Brain microvascular endothelial cell (primary cell): Measurements from ENCODE around the gene KRT15.

Experiments used
- DNase-seq: peaks from one replicate; pipeline ENCODE4 v3.0.0-alpha.2; 2020
- H3K27ac ChIP-seq: fragments of 250-450 bp; sonication (Bioruptor Pico); 2 replicates; pipeline ENCODE4 v1.5.1; 2020; ENCODE audit warnings: mild to moderate bottlenecking, moderate library complexity
- H3K27me3 ChIP-seq: fragments of 250-450 bp; sonication (Bioruptor Pico); replicated peaks from 2 replicates; pipeline ENCODE4 v1.5.1; 2020; ENCODE audit warnings: mild to moderate bottlenecking
- H3K36me3 ChIP-seq: fragments of 250-450 bp; sonication (Bioruptor Pico); replicated peaks from 2 replicates; pipeline ENCODE4 v1.5.1; 2020; ENCODE audit warnings: mild to moderate bottlenecking
- H3K4me3 ChIP-seq: 2 replicates; pipeline ENCODE4 v1.5.1; 2011; ENCODE audit warnings: low read depth, mild to moderate bottlenecking, control low read depth, low read length, moderate library complexity
- CTCF ChIP-seq: IDR thresholded peaks from 2 replicates; pipeline ENCODE4 v1.5.1; 2011; ENCODE audit warnings: low read depth, mild to moderate bottlenecking, moderate library complexity, low read length, control low read depth, inconsistent platforms; ENCODE audit errors: missing control alignments
- in situ Hi-C: cut with HindIII; loops from 2 replicates; pipeline ENCODE4 v1.10.0; 2017; ENCODE audit warnings: low sequenced_read_pairs, low pct_ligation_motif_present

Gene KRT15

GRCh38 chr17:41504246-41504977 lies 14.3 kb downstream of the KRT15 start:
- Histone ChIP-seq H3K27me3 (no peaks in the 10 kb centered on the region), H3K4me3 (no peak overlapping the region), H3K36me3 (no peaks in the 10 kb centered on the region), H3K27ac (no peak overlapping the region)
- no peak for DNase-seq
- no peak for TF ChIP-seq CTCF
- in situ Hi-C loops, result no loop called here

GRCh38 chr17:41503202-41503601 lies 15.5 kb downstream of the KRT15 start:
- no peaks in the 10 kb centered on the region for H3K27me3 ChIP-seq
- no peaks in the 10 kb centered on the region for H3K36me3 ChIP-seq
- DNase-seq, result no peak
- TF ChIP-seq CTCF, result no peak
- in situ Hi-C loops, result no loop called here
- no peak overlapping the region for H3K27ac ChIP-seq
- no peak overlapping the region for H3K4me3 ChIP-seq

- in situ Hi-C loops, result no loop called here
- no peak for TF ChIP-seq CTCF
- DNase-seq, result peak; percentile 57
- no peaks in the 10 kb centered on the region for H3K27me3 ChIP-seq
- H3K4me3 ChIP-seq, result no peak overlapping the region
- no peak overlapping the region for H3K27ac ChIP-seq
- H3K36me3 ChIP-seq, result no peaks in the 10 kb centered on the region
These were observed 18.4 kb downstream of the KRT15 start for GRCh38 chr17:41500131-41500911.

GRCh38 chr17:41499714-41500113 lies 19.0 kb downstream of the KRT15 start:
- Histone ChIP-seq H3K36me3 (no peaks in the 10 kb centered on the region), H3K4me3 (no peak overlapping the region), H3K27ac (no peak overlapping the region), H3K27me3 (no peaks in the 10 kb centered on the region)
- DNase-seq, result no peak
- in situ Hi-C loops, result no loop called here
- TF ChIP-seq CTCF, result no peak

GRCh38 chr17:41498276-41498675 lies 20.4 kb downstream of the KRT15 start:
- in situ Hi-C loops, result no loop called here
- no peaks in the 10 kb centered on the region for H3K27me3 ChIP-seq
- H3K4me3 ChIP-seq, result no peak overlapping the region
- no peak overlapping the region for H3K27ac ChIP-seq
- H3K36me3 ChIP-seq, result no peaks in the 10 kb centered on the region
- no peak for DNase-seq
- no peak for TF ChIP-seq CTCF
